ENCODE results near the gene LONP1.

LONP1 gene

DNA sequence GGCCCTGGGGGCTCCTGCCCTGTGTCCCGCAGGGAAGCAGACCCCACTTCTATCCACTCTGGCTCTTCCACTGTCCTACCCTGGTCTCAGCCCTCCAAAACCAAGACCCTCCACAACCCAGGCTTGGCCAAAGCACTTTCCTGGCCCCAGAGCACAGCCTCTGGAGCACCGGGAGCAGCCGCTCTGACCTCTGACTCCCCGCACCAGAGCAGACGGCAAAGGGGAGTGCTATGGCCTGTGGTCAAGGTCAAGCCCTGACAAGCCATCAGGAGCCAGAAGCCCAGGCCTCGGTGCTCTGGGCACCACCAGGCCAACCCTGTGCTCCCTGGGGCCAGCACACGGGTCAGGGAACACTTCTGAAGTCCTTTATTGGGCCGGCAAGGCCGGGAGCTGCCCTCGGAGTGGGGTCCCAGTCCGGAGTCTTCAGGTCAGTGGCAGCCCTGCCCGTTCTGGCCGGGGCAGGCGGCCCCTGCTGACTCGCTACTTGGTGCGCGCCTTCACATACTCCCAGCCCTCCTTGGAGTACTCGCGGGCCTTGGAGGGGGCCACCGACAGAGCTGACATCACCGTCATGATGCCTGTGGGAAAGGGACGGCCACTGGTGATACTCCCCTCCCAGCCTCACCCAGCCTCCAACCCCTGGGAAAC is 41.8 kb downstream of the LONP1 start:
- H2AFZ ChIP-seq (ENCODE audit: low read depth, low read length): no peak overlapping the region
- H3K4ac ChIP-seq (ENCODE audit: low read depth in 1 of 2, low read length in 2 of 2): no peak overlapping the region
- 95% methylated on average over 16 of the region's 22 CpGs for WGBS

DNA sequence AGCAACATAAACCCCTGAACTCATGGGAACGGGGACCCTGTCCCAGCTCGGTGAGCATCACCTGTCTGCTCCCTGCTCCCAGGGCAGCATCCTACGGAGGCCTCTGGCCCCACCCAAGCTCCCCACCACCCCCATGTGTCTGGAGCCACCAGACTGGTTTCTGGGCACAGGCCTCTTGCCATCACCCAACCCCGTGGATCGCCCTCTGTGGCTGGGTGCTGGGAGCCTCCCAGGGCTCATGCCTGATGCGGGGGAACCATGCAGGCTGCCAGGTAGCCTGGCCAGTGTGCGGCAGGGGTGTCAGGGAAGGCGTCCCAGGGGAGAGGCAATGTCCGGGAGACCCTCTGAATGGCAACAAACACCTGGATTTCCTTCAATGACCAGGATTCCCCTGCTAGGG is 42.4 kb downstream of the LONP1 start:
- Histone ChIP-seq H2BK120ac (ENCODE audit: low read depth, low read length) (no peak overlapping the region), H3K4me1 (ENCODE audit: control insufficient read depth, insufficient read depth, low read depth, low read length) (peaks cover 23% of the 10 kb centered on the region), H3K4ac (ENCODE audit: low read depth in 1 of 2, low read length in 2 of 2) (no peak overlapping the region), H2BK5ac (ENCODE audit: low read depth, low read length, poor library complexity, severe bottlenecking) (no peak overlapping the region), H3K23ac (ENCODE audit: low read length in 2 of 2) (no peak overlapping the region), H3K18ac (ENCODE audit: low read depth in 1 of 2, low read length in 2 of 2) (no peak overlapping the region), H3K14ac (ENCODE audit: low read length in 2 of 2) (no peak overlapping the region), H2AFZ (ENCODE audit: low read depth, low read length) (no peak overlapping the region), H3K79me1 (replicated peaks; ENCODE audit: low read length, poor library complexity, severe bottlenecking) (peaks cover 29% of the 10 kb centered on the region), H3K9ac (ENCODE audit: low read length) (no peak overlapping the region), H2BK15ac (ENCODE audit: low read depth, poor library complexity, severe bottlenecking) (no peak overlapping the region), H3K4me3 (ENCODE audit: insufficient read depth in 1 of 2, low read depth in 1 of 2, low read length in 2 of 2) (peak overlapping the region in 1 of 2 experiments; percentile 4), H2BK12ac (ENCODE audit: low read length in 2 of 2) (no peak overlapping the region), H3K36me3 (ENCODE audit: control insufficient read depth in 1 of 2, insufficient read depth in 2 of 2, low read depth in 1 of 2, low read length in 2 of 2) (peaks cover 5 to 29% of the 10 kb centered on the region in 2 experiments), H4K91ac (ENCODE audit: low read length) (no peak overlapping the region), H4K8ac (ENCODE audit: low read length) (no peak overlapping the region), H3K4me2 (ENCODE audit: low read length, poor library complexity, severe bottlenecking) (no peak overlapping the region), H3K27me3 (ENCODE audit: control insufficient read depth in 1 of 2, insufficient read depth in 1 of 2, low read length in 2 of 2) (no peaks in the 10 kb centered on the region), H3K27ac (ENCODE audit: low read length, poor library complexity, severe bottlenecking) (no peak overlapping the region), H3K9me3 (ENCODE audit: control insufficient read depth, low read length) (no peaks in the 10 kb centered on the region), H2AK5ac (ENCODE audit: low read length, severe bottlenecking) (no peak overlapping the region)
- DNase-seq: no peak
- 95% methylated on average over 9 of the region's 9 CpGs for WGBS

More for the DNA sequence above, 41.8 kb downstream of the LONP1 start:
- Histone ChIP-seq H2BK15ac (ENCODE audit: low read depth, poor library complexity, severe bottlenecking) (no peak overlapping the region), H3K4me3 (ENCODE audit: insufficient read depth in 1 of 2, low read depth in 1 of 2, low read length in 2 of 2) (no peak overlapping the region), H3K4me2 (ENCODE audit: low read length, poor library complexity, severe bottlenecking) (no peak overlapping the region), H2BK120ac (ENCODE audit: low read depth, low read length) (no peak overlapping the region), H2AK5ac (ENCODE audit: low read length, severe bottlenecking) (no peak overlapping the region), H2BK5ac (ENCODE audit: low read depth, low read length, poor library complexity, severe bottlenecking) (no peak overlapping the region), H3K36me3 (ENCODE audit: control insufficient read depth in 1 of 2, insufficient read depth in 2 of 2, low read depth in 1 of 2, low read length in 2 of 2) (peaks cover 5 to 26% of the 10 kb centered on the region in 2 experiments), H3K14ac (ENCODE audit: low read length in 2 of 2) (no peak overlapping the region), H3K27me3 (ENCODE audit: control insufficient read depth in 1 of 2, insufficient read depth in 1 of 2, low read length in 2 of 2) (no peaks in the 10 kb centered on the region), H3K9me3 (ENCODE audit: control insufficient read depth, low read length) (no peaks in the 10 kb centered on the region), H3K9ac (ENCODE audit: low read length) (no peak overlapping the region), H3K27ac (ENCODE audit: low read length, poor library complexity, severe bottlenecking) (no peak overlapping the region), H3K4me1 (ENCODE audit: control insufficient read depth, insufficient read depth, low read depth, low read length) (peaks cover 23% of the 10 kb centered on the region), H4K91ac (ENCODE audit: low read length) (no peak overlapping the region), H3K79me1 (replicated peaks; ENCODE audit: low read length, poor library complexity, severe bottlenecking) (peaks cover 29% of the 10 kb centered on the region), H4K8ac (ENCODE audit: low read length) (no peak overlapping the region), H2BK12ac (ENCODE audit: low read length in 2 of 2) (no peak overlapping the region), H3K23ac (ENCODE audit: low read length in 2 of 2) (no peak overlapping the region), H3K18ac (ENCODE audit: low read depth in 1 of 2, low read length in 2 of 2) (no peak overlapping the region)
- DNase-seq: no peak

- Histone ChIP-seq H2AFZ (ENCODE audit: low read depth, low read length) (no peak overlapping the region), H4K8ac (ENCODE audit: low read length) (no peak overlapping the region), H2AK5ac (ENCODE audit: low read length, severe bottlenecking) (no peak overlapping the region), H3K23ac (ENCODE audit: low read length in 2 of 2) (no peak overlapping the region), H3K79me1 (replicated peaks; ENCODE audit: low read length, poor library complexity, severe bottlenecking) (peaks cover 24% of the 10 kb centered on the region), H3K9me3 (ENCODE audit: control insufficient read depth, low read length) (no peaks in the 10 kb centered on the region), H3K27me3 (ENCODE audit: control insufficient read depth in 1 of 2, insufficient read depth in 1 of 2, low read length in 2 of 2) (no peaks in the 10 kb centered on the region), H2BK15ac (ENCODE audit: low read depth, poor library complexity, severe bottlenecking) (no peak overlapping the region), H2BK12ac (ENCODE audit: low read length in 2 of 2) (no peak overlapping the region), H4K91ac (ENCODE audit: low read length) (no peak overlapping the region), H3K18ac (ENCODE audit: low read depth in 1 of 2, low read length in 2 of 2) (no peak overlapping the region), H3K9ac (ENCODE audit: low read length) (no peak overlapping the region), H3K27ac (ENCODE audit: low read length, poor library complexity, severe bottlenecking) (no peak overlapping the region), H3K4me3 (ENCODE audit: insufficient read depth in 1 of 2, low read depth in 1 of 2, low read length in 2 of 2) (no peak overlapping the region), H2BK5ac (ENCODE audit: low read depth, low read length, poor library complexity, severe bottlenecking) (no peak overlapping the region), H3K4me1 (ENCODE audit: control insufficient read depth, insufficient read depth, low read depth, low read length) (peaks cover 21% of the 10 kb centered on the region), H3K14ac (ENCODE audit: low read length in 2 of 2) (no peak overlapping the region), H3K36me3 (ENCODE audit: control insufficient read depth in 1 of 2, insufficient read depth in 2 of 2, low read depth in 1 of 2, low read length in 2 of 2) (peaks cover 5 to 30% of the 10 kb centered on the region in 2 experiments), H3K4me2 (ENCODE audit: low read length, poor library complexity, severe bottlenecking) (no peak overlapping the region), H3K4ac (ENCODE audit: low read depth in 1 of 2, low read length in 2 of 2) (no peak overlapping the region), H2BK120ac (ENCODE audit: low read depth, low read length) (no peak overlapping the region)
- WGBS: 92% methylated on average over 9 of the region's 10 CpGs
- no peak for DNase-seq
Observed at GRCh38 chr19:5677136-5677535, 42.8 kb downstream of the LONP1 start.

DNA sequence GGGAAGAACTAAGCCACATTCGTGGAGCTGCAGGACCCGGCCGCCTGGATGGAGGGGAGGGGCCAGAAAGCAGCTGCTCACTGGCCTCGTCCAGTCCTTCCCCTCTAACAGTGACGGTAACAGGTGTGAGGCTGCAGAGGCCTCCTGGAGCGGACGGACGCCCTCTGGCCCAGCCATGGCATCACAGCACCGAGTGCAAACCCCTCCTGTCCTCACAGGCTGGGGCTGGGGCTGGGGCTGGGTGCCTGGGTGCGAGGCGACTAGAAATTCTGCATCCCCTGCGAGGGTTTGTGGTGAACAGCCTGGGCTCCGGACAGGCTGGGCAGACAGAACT is 43.2 kb downstream of the LONP1 start:
- no peak overlapping the region for H3K4me2 ChIP-seq (ENCODE audit: low read length, poor library complexity, severe bottlenecking)
- no peak overlapping the region for H3K27ac ChIP-seq (ENCODE audit: low read length, poor library complexity, severe bottlenecking)
- peaks cover 9 to 34% of the 10 kb centered on the region in 2 experiments for H3K36me3 ChIP-seq (ENCODE audit: control insufficient read depth in 1 of 2, insufficient read depth in 2 of 2, low read depth in 1 of 2, low read length in 2 of 2)
- H2BK15ac ChIP-seq (ENCODE audit: low read depth, poor library complexity, severe bottlenecking): no peak overlapping the region
- H3K4me3 ChIP-seq (ENCODE audit: insufficient read depth in 1 of 2, low read depth in 1 of 2, low read length in 2 of 2): no peak overlapping the region
- H3K4ac ChIP-seq (ENCODE audit: low read depth in 1 of 2, low read length in 2 of 2): no peak overlapping the region
- no peaks in the 10 kb centered on the region for H3K27me3 ChIP-seq (ENCODE audit: control insufficient read depth in 1 of 2, insufficient read depth in 1 of 2, low read length in 2 of 2)
- 92% methylated on average over 13 of the region's 13 CpGs for WGBS
- H2BK120ac ChIP-seq (ENCODE audit: low read depth, low read length): no peak overlapping the region
- no peak overlapping the region for H3K9ac ChIP-seq (ENCODE audit: low read length)
- H3K14ac ChIP-seq (ENCODE audit: low read length in 2 of 2): no peak overlapping the region
- H2AFZ ChIP-seq (ENCODE audit: low read depth, low read length): no peak overlapping the region
- H3K4me1 ChIP-seq (ENCODE audit: control insufficient read depth, insufficient read depth, low read depth, low read length): peaks cover 18% of the 10 kb centered on the region
- H2AK5ac ChIP-seq (ENCODE audit: low read length, severe bottlenecking): no peak overlapping the region
- H2BK5ac ChIP-seq (ENCODE audit: low read depth, low read length, poor library complexity, severe bottlenecking): no peak overlapping the region
- no peak overlapping the region for H2BK12ac ChIP-seq (ENCODE audit: low read length in 2 of 2)
- no peak overlapping the region for H4K8ac ChIP-seq (ENCODE audit: low read length)
- H3K18ac ChIP-seq (ENCODE audit: low read depth in 1 of 2, low read length in 2 of 2): no peak overlapping the region
- H4K91ac ChIP-seq (ENCODE audit: low read length): no peak overlapping the region
- no peaks in the 10 kb centered on the region for H3K9me3 ChIP-seq (ENCODE audit: control insufficient read depth, low read length)
- H3K79me1 ChIP-seq (replicated peaks; ENCODE audit: low read length, poor library complexity, severe bottlenecking): peaks cover 20% of the 10 kb centered on the region
- no peak for DNase-seq
- no peak overlapping the region for H3K23ac ChIP-seq (ENCODE audit: low read length in 2 of 2)
